Activated CD4-positive, alpha-beta T cell treated with anti-CD3 and anti-CD28 coated beads, Interleukin-2, amount 10 ng/mL, durations not matched to agents 24 days and 14 days (primary cell): Measurements from ENCODE around the gene CYFIP1. TPM values are rescaled to one million over a fixed set of nuclear protein-coding genes. Genes with fewer than 3 reads are reported as not detected.

Source experiments
- DNase-seq: peaks from one replicate; pipeline ENCODE4 v3.0.0; 2022
- H3K27ac Mint-ChIP-seq: one replicate; pipeline ENCODE4 v1.8.0; 2022; ENCODE audit warnings: mild to moderate bottlenecking, mixed read lengths
- H3K27me3 Mint-ChIP-seq: one replicate; pipeline ENCODE4 v1.8.0; 2022; ENCODE audit warnings: mixed read lengths
- H3K36me3 Mint-ChIP-seq: one replicate; pipeline ENCODE4 v1.8.0; 2022; ENCODE audit warnings: low read depth, mild to moderate bottlenecking, mixed read lengths
- H3K4me1 Mint-ChIP-seq: one replicate; pipeline ENCODE4 v1.8.0; 2021; ENCODE audit warnings: mixed read lengths
- H3K4me3 Mint-ChIP-seq: one replicate; pipeline ENCODE4 v1.8.0; 2022; ENCODE audit warnings: mild to moderate bottlenecking, moderate library complexity, mixed read lengths
- H3K9me3 Mint-ChIP-seq: one replicate; pipeline ENCODE4 v1.8.0; 2021; ENCODE audit warnings: mixed read lengths
- intact Hi-C: fragments of 100-400 bp; cut with micrococcal nuclease; formaldehyde crosslinking; loops from one replicate; pipeline ENCODE4 v1.15.1; 2023
- total RNA-seq: library from RNA; stranded (reverse); gene quantifications from 2 replicates; pipeline ENCODE4 v1.2.3, GENCODE V29; 2022

CYFIP1 gene
- total RNA-seq, 1 donor from 2014 or later, result 60.8 TPM

- Mint-ChIP-seq H3K4me1 (peaks cover under 1% of the 10 kb centered on the region), H3K27ac (no peak overlapping the region), H3K9me3 (no peaks in the 10 kb centered on the region), H3K36me3 (no peaks in the 10 kb centered on the region), H3K4me3 (no peak overlapping the region), H3K27me3 (no peaks in the 10 kb centered on the region)
- intact Hi-C loops, result no loop called here
- no peak for DNase-seq
Observed at GRCh38 chr15:22890296-22890695, 89.9 kb downstream of the CYFIP1 start.

GRCh38 chr15:22889146-22889818 is 90.9 kb downstream of the CYFIP1 start:
- intact Hi-C loops, result no loop called here
- H3K36me3 Mint-ChIP-seq, result no peaks in the 10 kb centered on the region
- no peaks in the 10 kb centered on the region for H3K4me1 Mint-ChIP-seq
- no peaks in the 10 kb centered on the region for H3K27me3 Mint-ChIP-seq
- no peak overlapping the region for H3K4me3 Mint-ChIP-seq
- H3K27ac Mint-ChIP-seq, result no peak overlapping the region
- H3K9me3 Mint-ChIP-seq, result no peaks in the 10 kb centered on the region
- no peak for DNase-seq

- intact Hi-C loops, result no loop called here
- Mint-ChIP-seq H3K36me3 (no peaks in the 10 kb centered on the region), H3K9me3 (no peaks in the 10 kb centered on the region), H3K4me3 (no peak overlapping the region), H3K27ac (no peak overlapping the region), H3K4me1 (no peaks in the 10 kb centered on the region), H3K27me3 (no peaks in the 10 kb centered on the region)
- no peak for DNase-seq
Observed at GRCh38 chr15:22888120-22888859, 91.9 kb downstream of the CYFIP1 start.

- H3K4me3 Mint-ChIP-seq, result no peak overlapping the region
- intact Hi-C loops, result no loop called here
- DNase-seq, result no peak
- H3K27me3 Mint-ChIP-seq, result no peaks in the 10 kb centered on the region
- no peaks in the 10 kb centered on the region for H3K9me3 Mint-ChIP-seq
- H3K27ac Mint-ChIP-seq, result no peak overlapping the region
- H3K4me1 Mint-ChIP-seq, result no peaks in the 10 kb centered on the region
- H3K36me3 Mint-ChIP-seq, result no peaks in the 10 kb centered on the region
Observed at GRCh38 chr15:22887157-22887951, 92.8 kb downstream of the CYFIP1 start.

GRCh38 chr15:22885120-22885519 is 95.0 kb downstream of the CYFIP1 start:
- no peaks in the 10 kb centered on the region for H3K27me3 Mint-ChIP-seq
- intact Hi-C loops, result no loop called here
- H3K4me3 Mint-ChIP-seq, result no peak overlapping the region
- no peak for DNase-seq
- H3K27ac Mint-ChIP-seq, result no peak overlapping the region
- H3K36me3 Mint-ChIP-seq, result peaks cover 8% of the 10 kb centered on the region
- no peaks in the 10 kb centered on the region for H3K4me1 Mint-ChIP-seq
- H3K9me3 Mint-ChIP-seq, result no peaks in the 10 kb centered on the region

- DNase-seq, result peak; percentile 62
- no peak overlapping the region for H3K4me3 Mint-ChIP-seq
- no peaks in the 10 kb centered on the region for H3K9me3 Mint-ChIP-seq
- no peak overlapping the region for H3K27ac Mint-ChIP-seq
- intact Hi-C loops, result no loop called here
- H3K27me3 Mint-ChIP-seq, result no peaks in the 10 kb centered on the region
- no peaks in the 10 kb centered on the region for H3K4me1 Mint-ChIP-seq
- peaks cover 8% of the 10 kb centered on the region for H3K36me3 Mint-ChIP-seq
Observed at GRCh38 chr15:22884344-22884743, 95.8 kb downstream of the CYFIP1 start.

- intact Hi-C loops, result no loop called here
Observed at GRCh38 chr15:22883196-22883595, 97.0 kb downstream of the CYFIP1 start.

GRCh38 chr15:22881739-22882440 is 98.3 kb downstream of the CYFIP1 start:
- no peaks in the 10 kb centered on the region for H3K27me3 Mint-ChIP-seq
- peaks cover 8% of the 10 kb centered on the region for H3K36me3 Mint-ChIP-seq
- H3K27ac Mint-ChIP-seq, result no peak overlapping the region
- no peak overlapping the region for H3K4me3 Mint-ChIP-seq
- no peaks in the 10 kb centered on the region for H3K4me1 Mint-ChIP-seq
- H3K9me3 Mint-ChIP-seq, result no peaks in the 10 kb centered on the region
- intact Hi-C loops, result no loop called here
- DNase-seq, result no peak

More at GRCh38 chr15:22883196-22883595, 97.0 kb downstream of the CYFIP1 start:
- H3K4me3 Mint-ChIP-seq, result no peak overlapping the region
- no peak for DNase-seq
- peaks cover 8% of the 10 kb centered on the region for H3K36me3 Mint-ChIP-seq
- H3K27ac Mint-ChIP-seq, result no peak overlapping the region
- no peaks in the 10 kb centered on the region for H3K4me1 Mint-ChIP-seq
- H3K9me3 Mint-ChIP-seq, result no peaks in the 10 kb centered on the region
- no peaks in the 10 kb centered on the region for H3K27me3 Mint-ChIP-seq

GRCh38 chr15:22880981-22881738 is 99.0 kb downstream of the CYFIP1 start:
- H3K27me3 Mint-ChIP-seq, result no peaks in the 10 kb centered on the region

GRCh38 chr15:22880068-22880980 is 99.8 kb downstream of the CYFIP1 start:
- intact Hi-C loops, result no loop called here
- no peak for DNase-seq
- H3K27me3 Mint-ChIP-seq, result no peaks in the 10 kb centered on the region
- H3K4me1 Mint-ChIP-seq, result no peaks in the 10 kb centered on the region
- no peaks in the 10 kb centered on the region for H3K9me3 Mint-ChIP-seq
- no peak overlapping the region for H3K27ac Mint-ChIP-seq
- H3K36me3 Mint-ChIP-seq, result peaks cover 10% of the 10 kb centered on the region
- H3K4me3 Mint-ChIP-seq, result no peak overlapping the region

More at GRCh38 chr15:22880981-22881738, 99.0 kb downstream of the CYFIP1 start:
- no peak overlapping the region for H3K27ac Mint-ChIP-seq
- peaks cover 8% of the 10 kb centered on the region for H3K36me3 Mint-ChIP-seq
- no peak overlapping the region for H3K4me3 Mint-ChIP-seq
- H3K9me3 Mint-ChIP-seq, result no peaks in the 10 kb centered on the region
- no peak for DNase-seq
- intact Hi-C loops, result no loop called here
- no peaks in the 10 kb centered on the region for H3K4me1 Mint-ChIP-seq

GRCh38 chr15:22878103-22878502 is 102.1 kb downstream of the CYFIP1 start:
- H3K36me3 Mint-ChIP-seq, result peaks cover 10% of the 10 kb centered on the region
- H3K4me1 Mint-ChIP-seq, result no peaks in the 10 kb centered on the region
- no peaks in the 10 kb centered on the region for H3K9me3 Mint-ChIP-seq
- H3K27me3 Mint-ChIP-seq, result no peaks in the 10 kb centered on the region
- DNase-seq, result no peak
- intact Hi-C loops, result no loop called here
- H3K27ac Mint-ChIP-seq, result no peak overlapping the region
- H3K4me3 Mint-ChIP-seq, result no peak overlapping the region

GRCh38 chr15:22877607-22878006 is 102.6 kb downstream of the CYFIP1 start:
- intact Hi-C loops, result no loop called here
- H3K27me3 Mint-ChIP-seq, result no peaks in the 10 kb centered on the region
- no peaks in the 10 kb centered on the region for H3K9me3 Mint-ChIP-seq
- no peaks in the 10 kb centered on the region for H3K4me1 Mint-ChIP-seq
- DNase-seq, result no peak
- H3K36me3 Mint-ChIP-seq, result peaks cover 14% of the 10 kb centered on the region
- no peak overlapping the region for H3K4me3 Mint-ChIP-seq
- no peak overlapping the region for H3K27ac Mint-ChIP-seq
